Measurements from ENCODE around the gene LCN9. TPM values are rescaled to one million over a fixed set of nuclear protein-coding genes. Genes with fewer than 3 reads are reported as not detected.

The LCN9 gene
- total RNA-seq, 4 donors from 2014 or later: not detected

- Histone ChIP-seq H3K36me3 (no peaks in the 10 kb centered on the region), H3K27ac (no peak overlapping the region), H3K27me3 (peaks cover 5% of the 10 kb centered on the region), H3K4me1 (no peaks in the 10 kb centered on the region), H3K9me3 (no peaks in the 10 kb centered on the region), H3K4me3 (no peak overlapping the region)
- TF ChIP-seq POLR2AphosphoS5 (IDR thresholded peaks at IDR 0.05) (no peak), EP300 (IDR thresholded peaks at IDR 0.05; ENCODE audit: low read depth) (no peak), CTCF (IDR thresholded peaks at IDR 0.05) (no peak), POLR2A (IDR thresholded peaks at IDR 0.05) (no peak)
- WGBS, 2 donors (ENCODE audit: low coverage in 1 of 2): 75 to 80% methylated on average over 4 to 12 of the region's 12 CpGs
- in situ Hi-C loops (cut with MboI; ENCODE audit: low pct_ligation_motif_present in 1 of 4, low pct_unique_long_range_greater_than_20kb in 1 of 4, low sequenced_read_pairs in 3 of 4): no loop called here
- intact Hi-C loops (cut with DNase I; ENCODE audit: low total_unique reads): loop anchor here (5.0 kb wide), 1 partner anchor 963 kb away; no protein-coding TSS in a partner anchor
- DNase-seq: no peak
These were observed 748 bp downstream of the LCN9 start for GRCh38 chr9:135663857-135664256.

GRCh38 chr9:135664266-135664665 lies 1.2 kb downstream of the LCN9 start:
- Histone ChIP-seq H3K27ac (no peak overlapping the region), H3K27me3 (peaks cover 5% of the 10 kb centered on the region), H3K9me3 (no peaks in the 10 kb centered on the region), H3K4me1 (no peaks in the 10 kb centered on the region), H3K36me3 (no peaks in the 10 kb centered on the region), H3K4me3 (no peak overlapping the region)
- no peak for DNase-seq
- intact Hi-C loops (cut with DNase I; ENCODE audit: low total_unique reads) (loop anchor here (5.0 kb wide), 1 partner anchor 963 kb away; no protein-coding TSS in a partner anchor), in situ Hi-C loops (cut with MboI; ENCODE audit: low pct_ligation_motif_present in 1 of 4, low pct_unique_long_range_greater_than_20kb in 1 of 4, low sequenced_read_pairs in 3 of 4) (no loop called here)
- TF ChIP-seq POLR2AphosphoS5 (IDR thresholded peaks at IDR 0.05) (no peak), EP300 (IDR thresholded peaks at IDR 0.05; ENCODE audit: low read depth) (no peak), POLR2A (IDR thresholded peaks at IDR 0.05) (no peak), CTCF (IDR thresholded peaks at IDR 0.05) (no peak)
- 67 to 88% methylated on average over 3 to 10 of the region's 10 CpGs for WGBS, 2 donors (ENCODE audit: low coverage in 1 of 2)

- DNase-seq: no peak
- Histone ChIP-seq H3K36me3 (no peaks in the 10 kb centered on the region), H3K4me3 (no peak overlapping the region), H3K27ac (no peak overlapping the region), H3K4me1 (no peaks in the 10 kb centered on the region), H3K27me3 (peaks cover 5% of the 10 kb centered on the region), H3K9me3 (no peaks in the 10 kb centered on the region)
- WGBS, 2 donors (ENCODE audit: low coverage in 1 of 2): 67 to 80% methylated on average over 1 to 29 of the region's 32 CpGs
- intact Hi-C loops (cut with DNase I; ENCODE audit: low total_unique reads): loop anchor here (5.0 kb wide), 1 partner anchor 962 kb away; no protein-coding TSS in a partner anchor
- in situ Hi-C loops (cut with MboI; ENCODE audit: low pct_ligation_motif_present in 1 of 4, low pct_unique_long_range_greater_than_20kb in 1 of 4, low sequenced_read_pairs in 3 of 4): no loop called here
- TF ChIP-seq POLR2A (IDR thresholded peaks at IDR 0.05) (no peak), CTCF (IDR thresholded peaks at IDR 0.05) (no peak), EP300 (IDR thresholded peaks at IDR 0.05; ENCODE audit: low read depth) (no peak)
These were observed 2.0 kb downstream of the LCN9 start for GRCh38 chr9:135664801-135665794.

- Histone ChIP-seq H3K4me3 (no peak overlapping the region), H3K9me3 (no peaks in the 10 kb centered on the region), H3K27me3 (peaks cover 5% of the 10 kb centered on the region), H3K27ac (no peak overlapping the region), H3K36me3 (no peaks in the 10 kb centered on the region), H3K4me1 (no peaks in the 10 kb centered on the region)
- in situ Hi-C loops (cut with MboI; ENCODE audit: low pct_ligation_motif_present in 1 of 4, low pct_unique_long_range_greater_than_20kb in 1 of 4, low sequenced_read_pairs in 3 of 4) (no loop called here), intact Hi-C loops (cut with DNase I; ENCODE audit: low total_unique reads) (no loop called here)
- WGBS, 2 donors (ENCODE audit: low coverage in 1 of 2): 76% methylated on average over 12 of the region's 12 CpGs; no CpG with 5 or more reads in 1 of the 2 donors
- DNase-seq: no peak
- TF ChIP-seq POLR2A (IDR thresholded peaks at IDR 0.05): no peak
- TF ChIP-seq POLR2AphosphoS5 (IDR thresholded peaks at IDR 0.05): no peak
- no peak for TF ChIP-seq EP300 (IDR thresholded peaks at IDR 0.05; ENCODE audit: low read depth)
- no peak for TF ChIP-seq CTCF (IDR thresholded peaks at IDR 0.05)
These were observed 2.7 kb downstream of the LCN9 start for GRCh38 chr9:135665795-135666189.

Data from transverse colon (tissue), 4 donors.